H1 (cell line): ENCODE measurements around the gene CARD11. TPM values are rescaled to one million over a fixed set of nuclear protein-coding genes. Genes with fewer than 3 reads are reported as not detected.

ENCODE experiments used
- CTCF ChIA-PET: fragments of 300-600 bp; sonication (Branson Sonifier 250); formaldehyde crosslinking; loops from one replicate; lab custom pipeline; 2021; ENCODE audit not compliant: partially characterized antibody; lab: Charles Lee
- POLR2A ChIA-PET: fragments of 300-600 bp; sonication (Branson Sonifier 250); formaldehyde crosslinking; loops from one replicate; lab custom pipeline; 2021; ENCODE audit warnings: inconsistent platforms; ENCODE audit not compliant: partially characterized antibody; lab: Charles Lee
- DNase-seq, 2 experiments: peaks; one replicate each; pipeline versions ENCODE4 v3.0.0 to v3.0.0-alpha.2; 2010 to 2022; ENCODE audit warnings: low spot score in 2 of 2, low read depth in 1 of 2, mixed read lengths in 1 of 2
- FAIRE-seq: peaks from 2 replicates; lab custom pipeline; 2011; peaks lifted over from hg19 to GRCh38; lab: Jason Lieb, UNC
- H2AFZ ChIP-seq: 2 replicates; pipeline ENCODE4 v1.8.1; 2012; ENCODE audit warnings: low read length, inconsistent platforms
- H2AK5ac ChIP-seq: 2 replicates; pipeline ENCODE4 v1.6.1; 2013; ENCODE audit warnings: low read depth, low read length
- H2BK120ac ChIP-seq: replicated peaks from 2 replicates; pipeline ENCODE3; 2013; ENCODE audit warnings: low read depth, low read length, inconsistent platforms
- H2BK12ac ChIP-seq: 2 replicates; pipeline ENCODE4 v1.6.1; 2013; ENCODE audit warnings: low read depth, low read length
- H2BK15ac ChIP-seq: 2 replicates; pipeline ENCODE4 v1.6.1; 2013; ENCODE audit warnings: low read length
- H2BK20ac ChIP-seq: 2 replicates; pipeline ENCODE4 v1.6.1; 2013; ENCODE audit warnings: low read length
- H2BK5ac ChIP-seq: 2 replicates; pipeline ENCODE4 v1.6.1; 2013; ENCODE audit warnings: low read depth, low read length
- H3K14ac ChIP-seq: 2 replicates; pipeline ENCODE4 v1.6.1; 2013; ENCODE audit warnings: inconsistent platforms; ENCODE audit not compliant: insufficient read length
- H3K18ac ChIP-seq: 2 replicates; pipeline ENCODE4 v1.6.1; 2013; ENCODE audit warnings: low read length; ENCODE audit errors: extremely low read depth
- H3K23ac ChIP-seq: 2 replicates; pipeline ENCODE4 v1.6.1; 2013; ENCODE audit warnings: inconsistent platforms; ENCODE audit not compliant: insufficient read length
- H3K23me2 ChIP-seq: 2 replicates; pipeline ENCODE4 v1.6.1; 2013; ENCODE audit warnings: low read depth, low read length
- H3K27ac ChIP-seq: 2 replicates; pipeline ENCODE4 v1.6.1; 2011; ENCODE audit warnings: low read depth, low read length, inconsistent platforms
- H3K27me3 ChIP-seq, 4 experiments: replicated peaks in 1 of 4; 1 replicate in 1 of 4; 2 replicates in 3 of 4; pipeline versions ENCODE4 v1.6.1 to v1.8.1; 2011 to 2013; ENCODE audit warnings: low read length in 3 of 4, mild to moderate bottlenecking in 3 of 4, inconsistent platforms in 2 of 4, mixed read lengths in 2 of 4, moderate library complexity in 1 of 4; ENCODE audit not compliant: control insufficient read depth in 3 of 4, insufficient read depth in 3 of 4; ENCODE audit errors: extremely low read depth in 1 of 4
- H3K36me3 ChIP-seq, 4 experiments: 2 replicates each; pipeline versions ENCODE4 v1.6.1 to v1.8.1; 2011 to 2013; ENCODE audit warnings: mild to moderate bottlenecking in 4 of 4, low read length in 3 of 4, moderate library complexity in 2 of 4, control low read depth in 1 of 4, inconsistent platforms in 1 of 4; ENCODE audit not compliant: insufficient read depth in 4 of 4, control insufficient read depth in 2 of 4
- H3K4ac ChIP-seq: replicated peaks from 2 replicates; pipeline ENCODE3; 2013; ENCODE audit warnings: low read length, low read depth, mixed read lengths, inconsistent platforms; ENCODE audit not compliant: insufficient read length
- H3K4me1 ChIP-seq, 4 experiments: replicated peaks in 1 of 4; 1 replicate in 1 of 4; 2 replicates in 3 of 4; pipeline versions ENCODE4 v1.6.1 to v1.8.1; 2011 to 2013; ENCODE audit warnings: low read length in 3 of 4, inconsistent platforms in 2 of 4, mixed read lengths in 1 of 4; ENCODE audit not compliant: insufficient read depth in 4 of 4, control insufficient read depth in 3 of 4
- H3K4me2 ChIP-seq, 2 experiments: 2 replicates each; pipeline versions ENCODE4 v1.6.1 to v1.8.1; 2011 to 2013; ENCODE audit warnings: low read depth in 2 of 2, low read length in 2 of 2, control low read depth in 1 of 2, inconsistent platforms in 1 of 2, mild to moderate bottlenecking in 1 of 2; ENCODE audit not compliant: insufficient read depth in 1 of 2
- H3K4me3 ChIP-seq, 4 experiments: fragments of 200-600, 300-600 bp in 1 of 4; sonication (generic), shearing (Covaris generic), sonication (Bioruptor Twin) in 1 of 4; 2 replicates each; pipeline versions ENCODE4 v1.5.1 to v1.8.1; 2011 to 2016; ENCODE audit warnings: low read length in 4 of 4, low read depth in 3 of 4, control low read depth in 2 of 4, inconsistent platforms in 2 of 4, mild to moderate bottlenecking in 2 of 4, mixed read lengths in 1 of 4, moderate library complexity in 1 of 4; ENCODE audit not compliant: insufficient read depth in 2 of 4; ENCODE audit errors: extremely low read depth in 1 of 4
- H3K56ac ChIP-seq: replicated peaks from 2 replicates; pipeline ENCODE3; 2013; ENCODE audit warnings: low read depth, mild to moderate bottlenecking, mixed read lengths, low read length, inconsistent platforms; ENCODE audit not compliant: insufficient read length
- H3K79me1 ChIP-seq: 2 replicates; pipeline ENCODE4 v1.6.1; 2013; ENCODE audit warnings: low read depth, low read length, control low read depth
- H3K79me2 ChIP-seq, 2 experiments: 2 replicates each; pipeline versions ENCODE4 v1.6.1 to v1.8.1; 2012 to 2013; ENCODE audit warnings: low read length in 2 of 2, mild to moderate bottlenecking in 2 of 2, inconsistent platforms in 1 of 2; ENCODE audit not compliant: insufficient read depth in 2 of 2, control insufficient read depth in 1 of 2
- H3K9ac ChIP-seq, 4 experiments: replicated peaks in 1 of 4; 1 replicate in 1 of 4; 2 replicates in 3 of 4; pipeline versions ENCODE4 v1.6.1 to v1.8.1; 2011 to 2013; ENCODE audit warnings: low read depth in 3 of 4, low read length in 3 of 4, control low read depth in 2 of 4, mild to moderate bottlenecking in 2 of 4, moderate library complexity in 2 of 4, inconsistent platforms in 1 of 4; ENCODE audit errors: extremely low read depth in 1 of 4
- H3K9me3 ChIP-seq, 2 experiments: 2 replicates each; pipeline versions ENCODE4 v1.6.1 to v1.8.1; 2012 to 2013; ENCODE audit warnings: mild to moderate bottlenecking in 2 of 2, moderate library complexity in 2 of 2, control low read depth in 1 of 2, inconsistent platforms in 1 of 2, low read depth in 1 of 2, low read length in 1 of 2, mixed read lengths in 1 of 2; ENCODE audit not compliant: insufficient read depth in 2 of 2
- H4K20me1 ChIP-seq, 2 experiments: replicated peaks in 1 of 2; 2 replicates each; pipeline versions ENCODE3 to v1.8.1; 2011 to 2013; ENCODE audit warnings: inconsistent platforms in 2 of 2, low read length in 2 of 2, mild to moderate bottlenecking in 1 of 2; ENCODE audit not compliant: insufficient read depth in 2 of 2, control insufficient read depth in 1 of 2
- H4K5ac ChIP-seq: 2 replicates; pipeline ENCODE4 v1.6.1; 2013; ENCODE audit warnings: low read length, low read depth, mixed read lengths, inconsistent platforms; ENCODE audit not compliant: insufficient read length
- H4K8ac ChIP-seq: 2 replicates; pipeline ENCODE4 v1.8.0; 2013; ENCODE audit warnings: mild to moderate bottlenecking, moderate library complexity, low read length, inconsistent platforms; ENCODE audit not compliant: insufficient read depth; ENCODE audit errors: extremely low read depth
- H4K91ac ChIP-seq: replicated peaks from 2 replicates; pipeline ENCODE3; 2013; ENCODE audit warnings: low read length, mixed read lengths, inconsistent platforms; ENCODE audit not compliant: insufficient read length
- ATF2 ChIP-seq: IDR thresholded peaks from 2 replicates; pipeline ENCODE4 v1.6.1; 2012; ENCODE audit warnings: low read length, inconsistent platforms
- CTCF ChIP-seq, 3 experiments: IDR thresholded peaks; 1 replicate in 2 of 3; 2 replicates in 1 of 3; pipeline versions ENCODE4 v1.5.1 to v1.6.1; 2011; ENCODE audit warnings: low read length in 3 of 3, mild to moderate bottlenecking in 3 of 3, inconsistent platforms in 2 of 3, low read depth in 1 of 3, moderate library complexity in 1 of 3; ENCODE audit not compliant: insufficient read depth in 1 of 3; ENCODE audit errors: control extremely low read depth in 1 of 3
- RFX5 ChIP-seq: IDR thresholded peaks from 2 replicates; pipeline ENCODE4 v1.6.1; 2011; ENCODE audit warnings: low read depth, low read length, improper control_type of control experiment, borderline replicate concordance
- SIRT6 ChIP-seq: IDR thresholded peaks from one replicate; pipeline ENCODE4 v1.7.1; 2012; ENCODE audit warnings: low read length, inconsistent platforms
- TEAD4 ChIP-seq: IDR thresholded peaks from 2 replicates; pipeline ENCODE4 v1.6.1; 2012; ENCODE audit warnings: low read depth, low read length, inconsistent platforms, mixed read lengths
- YY1 ChIP-seq: IDR thresholded peaks from 2 replicates; pipeline ENCODE4 v1.6.1; 2011; ENCODE audit warnings: low read depth, mild to moderate bottlenecking, low read length
- WGBS, 2 experiments: shearing (Covaris generic) in 1 of 2; methylation state at CpG; one replicate each; pipeline versions ENCODE4 v1.1.6 to v1.1.7; 2013 to 2015; ENCODE audit warnings: low lambda C conversion rate in 2 of 2, mixed read lengths in 2 of 2, inconsistent platforms in 1 of 2, low coverage in 1 of 2, missing lambda C conversion rate in 1 of 2; ENCODE audit not compliant: insufficient replicate concordance in 2 of 2, insufficient coverage in 1 of 2, insufficient read length in 1 of 2; ENCODE audit errors: extremely low coverage in 1 of 2, missing lambda C conversion rate in 1 of 2; 5-methylcytosine and 5-hydroxymethylcytosine counted together
- polyA plus RNA-seq, 7 experiments: library from polyadenylated mRNA; depleted of rRNA in 3 of 7; stranded (reverse) in 5 of 7; unstranded in 2 of 7; fragments of >200 nt in 5 of 7; fragments of 200-250 nt in 2 of 7; gene quantifications; 1 replicate in 5 of 7; 2 replicates in 1 of 7; 4 replicates in 1 of 7; pipeline versions ENCODE4 v1.2.1 to v1.2.3, GENCODE V29; 2011 to 2013; ENCODE audit warnings: missing spikeins in 2 of 7, mixed read lengths in 2 of 7
- total RNA-seq: library from RNA; stranded (reverse); fragmentation: NEBNext Ultra II Directional; extraction: Animal tissue kit (Norgen Biotek cat#: 25700); gene quantifications from 2 replicates; pipeline ENCODE4 v1.2.1, GENCODE V29; 2021

Gene CARD11
- total and polyA plus RNA-seq, 2 of the 8 experiments (the other 6 are each of a cell fraction or from before 2014, with no cell fraction given), result 12.6 to 29.8 TPM

DNA sequence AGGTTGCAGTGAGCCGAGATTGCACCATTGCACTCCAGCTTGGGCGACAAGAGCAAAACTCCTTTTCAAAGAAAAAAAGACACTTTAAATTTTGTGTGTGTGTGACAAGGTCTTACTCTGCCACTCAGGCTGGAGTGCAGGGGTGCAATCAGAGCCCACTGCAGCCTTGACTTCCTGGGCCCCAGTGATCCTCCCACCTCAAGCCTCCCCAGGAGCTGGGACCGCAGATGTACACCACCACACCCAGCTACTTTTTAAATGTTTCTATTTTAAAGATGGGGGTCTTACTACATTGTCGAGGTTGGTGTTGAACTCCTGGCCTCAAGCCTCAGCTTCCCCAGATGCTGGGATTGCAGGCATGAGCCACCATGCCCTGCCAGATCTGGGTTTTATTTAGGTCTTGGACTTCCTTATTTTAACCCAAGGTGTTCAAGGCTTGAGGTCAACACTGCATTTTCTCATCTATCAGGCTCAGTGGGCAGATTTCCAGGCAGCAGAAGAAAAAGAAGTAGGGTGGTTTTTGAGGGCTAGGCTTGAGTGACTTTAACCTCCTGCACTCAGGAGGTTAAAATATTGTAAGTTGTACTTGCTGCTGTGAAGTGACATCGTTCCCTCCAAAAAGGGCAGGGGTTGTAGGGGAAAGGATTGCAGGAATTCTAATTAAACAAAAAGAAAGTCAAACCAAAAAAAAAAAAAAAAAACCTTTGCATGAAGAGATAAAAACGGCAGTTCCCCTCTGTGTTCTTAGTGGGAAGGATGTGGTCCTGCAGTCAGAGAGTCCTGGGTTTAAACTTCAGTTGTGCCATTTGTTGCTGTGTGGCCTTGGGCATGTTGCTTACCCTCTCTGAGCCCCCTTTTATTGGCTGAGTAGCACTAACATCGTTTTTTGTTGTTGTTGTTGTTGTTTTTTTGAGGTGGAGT, 71.5 kb downstream of the CARD11 start:
- Histone ChIP-seq H3K36me3 (no peaks in the 10 kb centered on the region), H3K79me1 (no peaks in the 10 kb centered on the region; the same call in 1 of the 2 replicates), H2BK12ac (no peak overlapping the region), H3K18ac (no peak overlapping the region), H4K5ac (no peak overlapping the region), H4K8ac (no peak overlapping the region; the same call in 1 of the 2 replicates), H2BK5ac (no peak overlapping the region), H2AK5ac (no peak overlapping the region), H3K79me2 (no peaks in the 10 kb centered on the region; a peak in 1 of 4 replicates), H2AFZ (no peak overlapping the region), H3K4me2 (no peak overlapping the region), H3K23me2 (peaks cover 16% of the 10 kb centered on the region), H2BK15ac (no peak overlapping the region), H3K4me3 (no peak overlapping the region), H3K9ac (no peak overlapping the region), H3K4me1 (no peaks in the 10 kb centered on the region), H2BK120ac (no peak overlapping the region), H3K27ac (no peak overlapping the region), H3K27me3 (no peaks in the 10 kb centered on the region), H3K14ac (no peak overlapping the region), H3K4ac (no peak overlapping the region), H4K91ac (no peak overlapping the region), H3K9me3 (no peaks in the 10 kb centered on the region), H4K20me1 (peaks cover 0 to 5% of the 10 kb centered on the region in 2 experiments), H2BK20ac (no peak overlapping the region), H3K56ac (no peak overlapping the region), H3K23ac (no peak overlapping the region)
- CTCF ChIA-PET, result no interaction called here
- DNase-seq, result no peak
- FAIRE-seq, result no peak
- POLR2A ChIA-PET, result no interaction called here
- WGBS, 2 experiments, result 89% methylated on average over 7 of the region's 7 CpGs; no CpG with 5 or more reads in 1 of the 2 experiments
- TF ChIP-seq YY1 (no peak), SIRT6 (no peak), RFX5 (no peak), CTCF (IDR thresholded peaks at IDR 0.05; ENCODE audit: control extremely low read depth in 1 of 3, insufficient read depth in 1 of 3, low read depth in 1 of 3, low read length in 3 of 3) (no peak), TEAD4 (no peak), ATF2 (no peak)
